ENCODE data around the gene ADIG.

DNA sequence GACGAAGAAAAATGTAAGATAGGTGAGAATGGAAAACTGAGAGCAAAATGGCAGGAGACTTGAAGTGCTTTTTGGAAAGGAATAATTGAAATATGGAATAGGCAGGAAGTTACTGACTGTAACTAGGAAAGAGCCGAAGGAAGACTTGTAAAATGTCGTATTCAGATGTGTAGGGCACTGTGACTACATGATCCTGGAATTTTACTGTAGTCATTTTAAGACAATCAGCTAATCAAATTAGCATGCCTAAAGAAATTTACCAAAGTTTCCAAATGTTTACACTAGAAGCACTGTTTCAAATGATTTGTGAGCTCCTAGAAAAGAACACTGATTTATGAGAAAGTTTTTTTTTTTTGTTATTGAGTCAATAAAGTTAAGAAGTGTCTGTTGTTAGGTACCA, 21.2 kb upstream of the ADIG start:
- TF ChIP-seq, protein P1, sequence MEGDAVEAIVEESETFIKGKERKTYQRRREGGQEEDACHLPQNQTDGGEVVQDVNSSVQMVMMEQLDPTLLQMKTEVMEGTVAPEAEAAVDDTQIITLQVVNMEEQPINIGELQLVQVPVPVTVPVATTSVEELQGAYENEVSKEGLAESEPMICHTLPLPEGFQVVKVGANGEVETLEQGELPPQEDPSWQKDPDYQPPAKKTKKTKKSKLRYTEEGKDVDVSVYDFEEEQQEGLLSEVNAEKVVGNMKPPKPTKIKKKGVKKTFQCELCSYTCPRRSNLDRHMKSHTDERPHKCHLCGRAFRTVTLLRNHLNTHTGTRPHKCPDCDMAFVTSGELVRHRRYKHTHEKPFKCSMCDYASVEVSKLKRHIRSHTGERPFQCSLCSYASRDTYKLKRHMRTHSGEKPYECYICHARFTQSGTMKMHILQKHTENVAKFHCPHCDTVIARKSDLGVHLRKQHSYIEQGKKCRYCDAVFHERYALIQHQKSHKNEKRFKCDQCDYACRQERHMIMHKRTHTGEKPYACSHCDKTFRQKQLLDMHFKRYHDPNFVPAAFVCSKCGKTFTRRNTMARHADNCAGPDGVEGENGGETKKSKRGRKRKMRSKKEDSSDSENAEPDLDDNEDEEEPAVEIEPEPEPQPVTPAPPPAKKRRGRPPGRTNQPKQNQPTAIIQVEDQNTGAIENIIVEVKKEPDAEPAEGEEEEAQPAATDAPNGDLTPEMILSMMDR (IDR thresholded peaks at IDR 0.05; ENCODE audit: low read depth, low read length), result no peak
- TF ChIP-seq, protein P2, sequence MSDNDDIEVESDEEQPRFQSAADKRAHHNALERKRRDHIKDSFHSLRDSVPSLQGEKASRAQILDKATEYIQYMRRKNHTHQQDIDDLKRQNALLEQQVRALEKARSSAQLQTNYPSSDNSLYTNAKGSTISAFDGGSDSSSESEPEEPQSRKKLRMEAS (IDR thresholded peaks at IDR 0.05; ENCODE audit: low read depth, low read length), result no peak

All from NB4 (cell line).